OCI-LY1 (cell line): ENCODE results near the gene CD38.
A peak's percentile ranks its signal among the peaks of the same experiment; 100 is the strongest.
"Not testable (repeated sequence)": the region's sequence is repeated elsewhere in the genome, so short reads cannot be mapped to it uniquely, and the experiment has no call there.

ENCODE experiments used
- H2AFZ ChIP-seq: fragments of 200-600 bp; sonication (generic), shearing (Covaris generic); 2 replicates; pipeline ENCODE4 v1.6.0; 2014; ENCODE audit warnings: antibody characterized with exemption, mild to moderate bottlenecking, low read length
- H3F3A ChIP-seq: fragments of 200-600 bp; sonication (generic), shearing (Covaris generic); 2 replicates; pipeline ENCODE4 v1.6.0; 2014; ENCODE audit warnings: mild to moderate bottlenecking, antibody characterized with exemption, low read length, moderate library complexity; ENCODE audit not compliant: insufficient read depth
- H3K27ac ChIP-seq: fragments of 200-600 bp; sonication (generic); 2 replicates; pipeline ENCODE4 v1.5.1; 2014; ENCODE audit warnings: low read length, mixed run types, mild to moderate bottlenecking, low read depth; ENCODE audit not compliant: poor library complexity, severe bottlenecking
- H3K27me3 ChIP-seq: fragments of 200-600 bp; sonication (generic); 2 replicates; pipeline ENCODE4 v1.6.0; 2014; ENCODE audit warnings: antibody characterized with exemption, mild to moderate bottlenecking, low read length, moderate library complexity; ENCODE audit not compliant: insufficient read depth
- H3K36me3 ChIP-seq: fragments of 200-600 bp; sonication (generic); 2 replicates; pipeline ENCODE4 v1.6.1; 2014; ENCODE audit warnings: mild to moderate bottlenecking, antibody characterized with exemption, low read length, moderate library complexity, mixed read lengths; ENCODE audit not compliant: insufficient read depth
- H3K4me1 ChIP-seq: fragments of 200-600 bp; sonication (generic); 2 replicates; pipeline ENCODE4 v1.5.1; 2014; ENCODE audit warnings: mild to moderate bottlenecking, low read length, moderate library complexity; ENCODE audit not compliant: insufficient read depth, severe bottlenecking
- H3K4me2 ChIP-seq: fragments of 200-600 bp; sonication (generic), shearing (Covaris generic); 2 replicates; pipeline ENCODE4 v1.6.1; 2014; ENCODE audit warnings: low read length
- H3K4me3 ChIP-seq: fragments of 200-600 bp; sonication (generic); 2 replicates; pipeline ENCODE4 v1.5.1; 2014; ENCODE audit warnings: low read length, low read depth, mild to moderate bottlenecking, mixed read lengths; ENCODE audit not compliant: poor library complexity, severe bottlenecking
- H3K79me2 ChIP-seq: fragments of 200-600 bp; shearing (Covaris generic); 2 replicates; pipeline ENCODE4 v1.6.1; 2016; ENCODE audit warnings: mixed run types, low read length, mixed read lengths; ENCODE audit not compliant: insufficient read depth
- H3K9ac ChIP-seq: fragments of 200-600 bp; sonication (generic), shearing (Covaris generic); 2 replicates; pipeline ENCODE4 v1.6.1; 2014; ENCODE audit warnings: mild to moderate bottlenecking, low read length, mixed read lengths
- H3K9me2 ChIP-seq: fragments of 200-600 bp; sonication (generic), shearing (Covaris generic); 2 replicates; pipeline ENCODE4 v1.6.1; 2014; ENCODE audit warnings: low read depth, mild to moderate bottlenecking, low read length, mixed read lengths
- H3K9me3 ChIP-seq: fragments of 200-600 bp; shearing (Covaris generic); 2 replicates; pipeline ENCODE4 v1.6.1; 2014; ENCODE audit warnings: low read length, mixed read lengths
- H4K20me1 ChIP-seq: fragments of 200-600 bp; sonication (generic), shearing (Covaris generic); 2 replicates; pipeline ENCODE4 v1.6.0; 2016; ENCODE audit warnings: mild to moderate bottlenecking, low read length; ENCODE audit not compliant: insufficient read depth
- EZH2 ChIP-seq: fragments of 200-600 bp; sonication (generic), shearing (Covaris generic); IDR thresholded peaks from 2 replicates; pipeline ENCODE4 v1.8.0; 2017; ENCODE audit warnings: borderline replicate concordance, mixed run types, mild to moderate bottlenecking, antibody characterized with exemption, low read length, moderate library complexity, mixed read lengths
- TF ChIP-seq, protein P1 (sequence below): fragments of 200-600 bp; sonication (generic), shearing (Covaris generic); IDR thresholded peaks from 2 replicates; pipeline ENCODE4 v1.5.1; 2017; ENCODE audit warnings: mild to moderate bottlenecking, antibody characterized with exemption, low read length, moderate library complexity, mixed read lengths

The CD38 gene

GRCh38 chr4:15756361-15756861, 21.7 kb upstream of the CD38 start:
- Histone ChIP-seq H3K9ac (peak overlapping the region; percentile 40), H3K4me1 (peaks cover 30% of the 10 kb centered on the region), H3K4me2 (peak overlapping the region; percentile 51), H3F3A (no peaks in the 10 kb centered on the region), H3K4me3 (peak overlapping the region; percentile 47), H3K9me2 (no peaks in the 10 kb centered on the region), H3K36me3 (no peaks in the 10 kb centered on the region), H3K79me2 (no peaks in the 10 kb centered on the region), H3K9me3 (no peaks in the 10 kb centered on the region), H3K27ac (peak overlapping the region; percentile 87), H4K20me1 (no peaks in the 10 kb centered on the region), H2AFZ (no peak overlapping the region), H3K27me3 (no peaks in the 10 kb centered on the region)
- TF ChIP-seq, protein P1, sequence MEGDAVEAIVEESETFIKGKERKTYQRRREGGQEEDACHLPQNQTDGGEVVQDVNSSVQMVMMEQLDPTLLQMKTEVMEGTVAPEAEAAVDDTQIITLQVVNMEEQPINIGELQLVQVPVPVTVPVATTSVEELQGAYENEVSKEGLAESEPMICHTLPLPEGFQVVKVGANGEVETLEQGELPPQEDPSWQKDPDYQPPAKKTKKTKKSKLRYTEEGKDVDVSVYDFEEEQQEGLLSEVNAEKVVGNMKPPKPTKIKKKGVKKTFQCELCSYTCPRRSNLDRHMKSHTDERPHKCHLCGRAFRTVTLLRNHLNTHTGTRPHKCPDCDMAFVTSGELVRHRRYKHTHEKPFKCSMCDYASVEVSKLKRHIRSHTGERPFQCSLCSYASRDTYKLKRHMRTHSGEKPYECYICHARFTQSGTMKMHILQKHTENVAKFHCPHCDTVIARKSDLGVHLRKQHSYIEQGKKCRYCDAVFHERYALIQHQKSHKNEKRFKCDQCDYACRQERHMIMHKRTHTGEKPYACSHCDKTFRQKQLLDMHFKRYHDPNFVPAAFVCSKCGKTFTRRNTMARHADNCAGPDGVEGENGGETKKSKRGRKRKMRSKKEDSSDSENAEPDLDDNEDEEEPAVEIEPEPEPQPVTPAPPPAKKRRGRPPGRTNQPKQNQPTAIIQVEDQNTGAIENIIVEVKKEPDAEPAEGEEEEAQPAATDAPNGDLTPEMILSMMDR = peak; percentile 48; the same call in 1 of the 2 replicates
- TF ChIP-seq EZH2 = no peak

- Histone ChIP-seq H3K79me2 (no peaks in the 10 kb centered on the region), H3K36me3 (no peaks in the 10 kb centered on the region), H2AFZ (0 out of 2 replicates have a peak overlapping the region, but pooled peaks have one; percentile 80), H3K9ac (peak overlapping the region; percentile 40), H4K20me1 (no peaks in the 10 kb centered on the region), H3K27me3 (no peaks in the 10 kb centered on the region), H3K4me2 (peak overlapping the region; percentile 51), H3K9me2 (no peaks in the 10 kb centered on the region), H3K9me3 (no peaks in the 10 kb centered on the region), H3K27ac (peak overlapping the region; percentile 87), H3K4me3 (peak overlapping the region; percentile 47), H3F3A (no peaks in the 10 kb centered on the region), H3K4me1 (peaks cover 30% of the 10 kb centered on the region)
- TF ChIP-seq EZH2 = no peak
- TF ChIP-seq, protein P1 = no peak
Observed at GRCh38 chr4:15757054-15757453, 21.1 kb upstream of the CD38 start.

DNA sequence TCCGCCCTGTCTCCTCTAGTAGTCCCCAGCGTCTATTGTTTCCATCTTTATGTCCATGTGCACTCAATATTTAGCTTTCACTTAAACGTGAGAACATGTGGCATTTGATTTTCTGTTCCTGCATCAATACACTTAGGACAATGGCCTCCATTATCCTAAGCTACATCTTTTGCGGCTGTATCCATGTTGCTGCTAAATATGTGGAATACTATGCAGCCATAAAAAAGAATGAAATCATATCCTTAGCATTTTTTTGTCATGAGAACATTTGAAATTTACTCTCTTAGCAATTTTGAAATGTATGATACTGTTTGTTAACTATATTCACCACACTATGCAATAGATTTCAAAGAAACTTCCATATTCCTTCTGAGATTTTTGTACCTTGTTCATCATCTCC, 19.8 kb upstream of the CD38 start:
- Histone ChIP-seq H4K20me1 (no peaks in the 10 kb centered on the region), H3K9me2 (no peaks in the 10 kb centered on the region), H3K27ac (no peak overlapping the region), H3K9ac (no peak overlapping the region), H3K79me2 (no peaks in the 10 kb centered on the region), H3K4me1 (peaks cover 30% of the 10 kb centered on the region), H2AFZ (no peak overlapping the region), H3K4me2 (no peak overlapping the region), H3K27me3 (no peaks in the 10 kb centered on the region), H3K36me3 (no peaks in the 10 kb centered on the region), H3K4me3 (no peak overlapping the region), H3K9me3 (no peaks in the 10 kb centered on the region), H3F3A (no peaks in the 10 kb centered on the region)
- no peak for TF ChIP-seq EZH2
- TF ChIP-seq, protein P1 = no peak

DNA sequence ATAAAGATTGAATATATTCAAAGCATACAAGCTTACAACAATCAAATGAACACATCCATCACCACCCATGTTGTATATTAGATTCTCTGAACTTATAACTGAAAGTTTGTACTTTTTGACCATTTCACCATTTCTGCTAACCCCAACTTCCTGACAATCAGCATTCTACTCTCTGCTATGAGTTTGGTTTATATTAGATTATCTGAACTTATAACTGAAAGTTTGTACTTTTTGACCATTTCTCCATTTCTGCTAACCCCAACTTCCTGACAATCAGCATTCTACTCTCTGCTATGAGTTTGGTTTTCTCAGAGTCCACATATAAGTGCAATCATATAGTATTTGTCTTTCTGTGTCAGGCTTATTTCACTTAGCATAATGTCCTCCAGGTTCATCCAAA, 15.7 kb upstream of the CD38 start:
- not testable (repeated sequence) for H3K36me3 ChIP-seq, H3K9ac ChIP-seq, H3K79me2 ChIP-seq, H3K27ac ChIP-seq, H2AFZ ChIP-seq, H3K27me3 ChIP-seq, H4K20me1 ChIP-seq, H3F3A ChIP-seq, H3K9me2 ChIP-seq, H3K9me3 ChIP-seq, H3K4me3 ChIP-seq, H3K4me2 ChIP-seq
- peaks cover 22% of the 10 kb centered on the region for H3K4me1 ChIP-seq
